NOMO-1 treated with DMSO at 0.1 percent for 48 hours (cell line): Measurements from ENCODE around the gene NUTF2.
"Not testable (repeated sequence)": the region's sequence is repeated elsewhere in the genome, so short reads cannot be mapped to it uniquely, and the experiment has no call there.

ENCODE experiments used
- DNase-seq: peaks from one replicate; lab custom pipeline; 2025; ENCODE audit not compliant: unreplicated experiment; lab: John Stamatoyannopoulos, UW

NUTF2 gene

DNA sequence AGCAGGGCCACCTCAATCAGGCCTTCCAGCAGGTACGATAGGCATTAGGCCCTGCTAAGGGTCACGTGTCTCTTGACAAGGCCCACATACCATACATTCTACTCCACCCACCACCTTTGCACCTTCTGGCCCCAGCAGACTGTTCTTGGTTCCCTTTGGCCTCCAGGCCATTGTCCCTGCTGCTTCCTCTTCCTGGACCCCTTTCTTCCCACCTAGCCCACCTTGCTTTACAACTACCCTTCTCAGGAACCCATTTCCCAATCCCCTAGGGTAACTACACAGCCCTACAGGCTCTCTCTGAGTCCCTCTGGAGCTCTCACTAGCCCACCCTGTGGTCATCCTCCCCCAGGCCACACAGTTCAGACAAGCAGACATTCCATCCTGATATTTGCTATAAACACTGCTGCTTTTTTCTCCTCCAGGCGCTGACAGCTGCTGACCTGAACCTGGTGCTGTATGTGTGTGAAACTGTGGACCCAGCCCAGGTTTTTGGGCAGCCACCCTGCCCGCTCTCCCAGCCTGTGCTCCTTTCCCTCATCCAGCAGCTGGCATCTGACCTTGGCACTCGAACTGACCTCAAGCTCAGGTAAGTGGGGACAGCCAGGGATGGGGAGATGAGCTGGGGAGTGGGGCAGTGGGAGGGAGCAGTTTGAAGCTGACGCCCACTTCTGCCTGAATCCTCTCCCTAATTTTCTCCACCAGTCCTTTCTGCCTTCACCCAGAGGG is 36.6 kb downstream of the NUTF2 start:
- DNase-seq, result no peak

DNA sequence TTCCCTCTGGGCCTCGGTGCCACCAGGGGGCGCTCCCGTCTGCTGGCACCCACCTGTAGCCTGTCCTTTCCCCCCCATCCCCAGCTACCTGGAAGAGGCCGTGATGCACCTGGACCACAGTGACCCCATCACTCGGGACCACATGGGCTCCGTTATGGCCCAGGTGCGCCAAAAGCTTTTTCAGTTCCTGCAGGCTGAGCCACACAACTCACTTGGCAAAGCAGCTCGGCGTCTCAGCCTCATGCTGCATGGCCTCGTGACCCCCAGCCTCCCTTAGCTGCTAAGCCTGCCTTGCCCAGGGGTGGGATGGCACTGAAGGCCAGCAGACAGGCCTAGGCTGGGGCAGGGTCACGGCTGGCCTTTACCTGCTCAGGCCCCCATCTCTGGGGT is 37.1 kb downstream of the NUTF2 start:
- DNase-seq, result peak; percentile 25

DNA sequence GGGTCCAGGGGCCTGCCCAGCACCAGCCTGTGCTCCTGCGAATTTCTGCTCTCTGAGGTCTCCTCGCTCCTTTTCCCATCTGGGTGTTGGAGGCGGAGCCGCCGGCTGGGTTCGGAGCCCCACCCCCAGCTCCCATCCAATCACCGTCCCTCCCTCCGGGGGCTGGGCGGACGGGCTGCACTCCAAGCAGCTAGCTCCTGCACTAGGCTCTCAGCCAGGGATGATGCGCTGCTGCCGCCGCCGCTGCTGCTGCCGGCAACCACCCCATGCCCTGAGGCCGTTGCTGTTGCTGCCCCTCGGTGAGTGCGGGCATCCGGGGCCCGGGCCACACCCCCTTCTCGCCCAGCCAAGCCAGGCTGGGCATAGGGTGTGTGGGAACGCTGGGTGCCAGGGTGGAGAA is 38.0 kb downstream of the NUTF2 start, which contains the start of gene NRN1L:
NRN1L (plus strand) TSS at position 202 of the 400 bp plus-strand sequence; CDS start at position 221, 19 bp downstream.
- no peak for DNase-seq

DNA sequence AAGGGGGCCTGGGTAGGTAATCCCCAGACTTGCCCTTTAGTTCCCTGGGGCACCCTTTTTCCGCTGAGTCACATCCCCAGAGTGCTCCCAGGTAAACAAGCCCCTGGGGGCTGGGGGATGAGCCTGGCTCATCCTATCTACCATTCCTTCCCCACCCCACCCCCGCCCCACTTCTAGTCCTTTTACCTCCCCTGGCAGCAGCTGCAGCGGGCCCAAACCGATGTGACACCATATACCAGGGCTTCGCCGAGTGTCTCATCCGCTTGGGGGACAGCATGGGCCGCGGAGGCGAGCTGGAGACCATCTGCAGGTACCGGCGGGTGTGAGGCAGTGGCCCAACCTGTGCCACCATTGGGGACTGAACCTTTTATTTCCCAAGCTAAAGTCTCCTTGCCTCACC is 38.8 kb downstream of the NUTF2 start:
- DNase-seq, result no peak

DNA sequence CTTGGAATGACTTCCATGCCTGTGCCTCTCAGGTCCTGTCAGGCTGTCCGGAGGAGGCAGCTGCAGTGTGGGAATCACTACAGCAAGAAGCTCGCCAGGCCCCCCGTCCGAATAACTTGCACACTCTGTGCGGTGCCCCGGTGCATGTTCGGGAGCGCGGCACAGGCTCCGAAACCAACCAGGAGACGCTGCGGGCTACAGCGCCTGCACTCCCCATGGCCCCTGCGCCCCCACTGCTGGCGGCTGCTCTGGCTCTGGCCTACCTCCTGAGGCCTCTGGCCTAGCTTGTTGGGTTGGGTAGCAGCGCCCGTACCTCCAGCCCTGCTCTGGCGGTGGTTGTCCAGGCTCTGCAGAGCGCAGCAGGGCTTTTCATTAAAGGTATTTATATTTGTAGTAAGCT is 39.2 kb downstream of the NUTF2 start:
- no peak for DNase-seq

DNA sequence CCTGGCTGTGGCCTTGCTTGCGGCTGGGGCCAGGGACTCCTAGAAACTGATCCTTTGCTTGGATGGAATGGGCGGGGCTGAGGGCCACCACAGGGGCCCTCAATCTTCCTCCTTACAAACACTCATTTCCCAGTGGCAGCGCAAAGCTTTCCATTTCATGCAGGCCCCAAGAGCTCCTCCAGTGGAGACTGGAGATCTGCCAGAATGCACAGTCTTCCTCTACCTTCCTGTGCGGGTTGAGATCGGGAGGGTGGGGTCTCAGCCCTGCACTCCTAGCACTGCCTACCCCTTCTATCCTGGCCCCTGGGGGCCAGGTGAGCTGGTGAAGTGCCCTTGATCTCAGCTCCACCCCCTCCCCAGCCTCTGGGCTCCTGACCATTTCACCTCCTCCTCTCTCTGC is 39.7 kb downstream of the NUTF2 start:
- no peak for DNase-seq

DNA sequence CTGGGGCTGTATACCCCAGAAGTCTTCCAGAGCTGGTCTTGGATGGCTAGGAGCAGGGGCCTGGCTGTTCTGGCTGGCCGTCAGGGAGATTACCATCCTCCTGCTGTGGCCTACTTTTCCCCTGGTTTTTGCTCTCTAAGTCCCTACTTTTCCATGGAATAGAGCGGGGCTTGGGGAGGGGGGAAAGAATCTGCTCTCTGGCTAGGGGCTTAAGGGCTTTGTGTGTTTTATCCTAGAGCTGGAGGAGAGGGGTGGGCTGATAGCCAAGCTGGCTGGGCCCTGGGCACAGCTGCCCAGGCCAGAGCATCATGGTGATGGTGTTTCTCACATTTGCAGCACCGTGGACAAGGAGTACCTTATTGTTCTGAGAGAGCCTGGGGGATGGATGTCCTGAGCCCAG is 41.6 kb downstream of the NUTF2 start:
- DNase-seq, result no peak

DNA sequence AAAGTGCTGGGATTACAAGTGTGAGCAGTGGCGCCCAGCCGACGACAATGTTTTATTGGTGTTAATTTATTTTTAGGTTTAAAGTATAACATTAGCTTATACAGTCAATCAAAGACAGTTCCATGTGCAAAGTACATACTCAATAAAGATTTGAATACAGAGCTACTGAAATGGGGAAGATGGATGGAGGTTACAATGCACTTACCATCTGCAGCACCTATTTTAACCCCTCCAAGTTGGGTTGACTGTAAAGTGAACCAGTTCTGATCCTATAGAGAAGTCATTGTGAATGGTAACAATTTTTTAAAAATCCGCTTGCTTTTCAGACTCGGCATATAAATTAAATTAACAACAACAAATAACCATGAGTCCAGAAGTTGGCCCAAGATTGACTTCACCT is 45.6 kb downstream of the NUTF2 start:
- no peak for DNase-seq

DNA sequence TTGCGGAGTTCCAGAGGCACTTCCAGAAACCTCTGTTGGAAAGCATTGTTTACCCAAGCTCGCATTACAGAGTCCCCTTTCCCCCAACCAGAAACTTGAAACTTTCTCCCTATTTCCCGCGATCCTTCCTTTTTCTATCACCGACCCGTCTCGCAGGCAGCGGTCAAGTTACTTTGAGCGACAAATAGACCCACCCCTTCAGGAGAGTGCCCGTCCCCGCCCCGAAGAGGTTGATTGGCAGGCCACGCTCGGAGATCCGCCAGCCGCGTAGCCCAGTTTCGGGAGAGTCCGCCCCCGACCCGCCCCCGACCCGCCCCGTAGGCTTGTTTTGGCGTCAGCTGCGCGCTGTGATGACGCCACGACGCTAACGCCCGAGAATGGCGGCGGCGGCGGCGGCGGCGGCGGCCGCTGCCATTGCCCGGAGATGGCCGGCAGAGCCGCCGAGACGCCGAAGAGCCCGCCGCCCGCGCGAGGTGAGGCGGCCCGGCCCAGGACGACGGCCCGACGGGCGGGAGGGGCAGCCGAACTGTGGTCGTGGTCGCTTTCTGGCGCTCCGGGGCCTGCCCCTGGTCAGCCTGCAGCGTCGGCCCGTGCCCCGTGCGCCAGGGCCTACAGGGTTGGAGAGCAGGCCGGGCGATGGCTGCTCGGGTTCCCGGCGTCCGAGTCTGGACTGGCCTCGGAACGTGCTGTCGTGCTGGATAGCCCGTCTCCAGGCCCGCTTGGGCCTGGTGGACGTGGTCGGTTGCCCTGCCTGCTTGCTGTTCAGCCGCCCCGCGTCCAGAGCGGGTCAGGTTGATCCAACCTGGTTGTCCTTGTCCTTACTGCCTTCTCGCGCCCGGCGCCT is 46.4 kb downstream of the NUTF2 start, which contains the start of gene PSKH1:
PSKH1 (plus strand) TSS at position 356 of the 844 bp plus-strand sequence. CDS start 15,496 bp downstream, outside the sequence.
- peak; percentile 96 for DNase-seq

DNA sequence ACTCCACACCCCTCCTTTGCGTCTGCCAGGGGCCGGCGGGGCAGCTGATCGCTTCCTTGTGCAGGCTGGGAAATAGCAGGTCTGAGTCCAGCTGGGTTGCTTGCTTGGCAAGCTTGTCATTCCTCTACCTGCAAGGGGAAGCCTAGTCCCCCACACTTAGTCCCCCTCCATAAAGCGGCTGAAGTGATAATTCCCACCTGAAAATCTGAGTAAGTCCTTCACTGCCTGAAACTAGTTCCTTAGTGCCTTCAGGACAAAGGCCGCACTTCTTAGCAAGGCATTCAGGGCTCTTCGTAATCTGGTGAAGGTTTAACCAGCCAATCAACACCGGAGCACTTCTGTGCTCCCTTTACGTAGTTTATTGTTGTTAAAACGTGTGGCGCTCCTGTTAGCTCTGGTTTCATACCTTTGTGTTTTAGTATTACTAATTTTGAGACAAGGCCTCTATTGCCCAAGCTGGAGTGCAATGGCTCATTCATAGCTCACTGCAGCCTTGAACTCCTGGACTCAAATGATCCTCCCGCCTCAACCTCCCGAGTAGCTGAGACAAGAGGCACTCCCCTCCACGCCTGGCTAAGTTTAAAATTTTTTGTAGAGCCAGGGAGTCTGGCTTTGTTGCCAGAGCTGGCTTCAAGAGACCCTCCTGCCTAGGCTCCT is 47.1 kb downstream of the NUTF2 start:
- no peak for DNase-seq

DNA sequence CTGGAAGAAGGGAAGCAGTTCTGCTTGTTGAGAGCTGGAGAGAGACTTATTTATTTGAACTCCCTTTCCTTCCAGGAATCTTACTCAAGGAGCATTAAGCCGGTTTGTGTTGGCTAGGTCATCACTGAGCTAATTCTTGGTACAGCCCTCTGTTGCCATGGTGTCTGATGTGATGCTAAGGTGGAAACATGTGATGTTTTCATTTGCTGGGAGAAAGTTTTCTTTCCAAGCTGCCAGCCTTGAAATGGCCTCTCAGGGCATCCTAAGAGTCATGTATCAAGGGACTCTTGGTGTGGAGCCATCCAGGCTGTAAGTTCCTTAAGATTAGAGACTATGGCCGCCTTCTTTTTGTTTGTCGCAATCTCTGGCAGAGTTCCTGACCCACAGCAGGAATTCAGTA is 50.5 kb downstream of the NUTF2 start:
- DNase-seq, result no peak

DNA sequence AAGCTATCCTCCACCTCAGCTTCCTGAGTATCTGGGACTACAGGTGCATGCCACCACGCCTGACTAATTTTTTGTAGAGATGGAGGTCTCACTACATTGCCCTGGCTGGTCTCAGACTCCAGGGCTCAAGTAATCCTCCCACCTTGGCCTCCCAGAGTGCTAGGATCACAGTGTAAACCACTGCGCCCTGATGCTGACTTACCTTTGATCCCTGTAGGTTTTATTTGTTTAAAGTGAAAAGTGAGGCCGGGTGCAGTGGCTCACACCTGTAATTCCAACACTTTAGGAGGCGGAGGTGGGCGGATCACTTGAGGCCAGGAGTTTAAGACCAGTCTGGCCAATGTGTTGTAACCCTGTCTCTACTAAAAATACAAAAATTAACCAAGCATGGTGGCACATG is 55.0 kb downstream of the NUTF2 start:
- no peak for DNase-seq

DNA sequence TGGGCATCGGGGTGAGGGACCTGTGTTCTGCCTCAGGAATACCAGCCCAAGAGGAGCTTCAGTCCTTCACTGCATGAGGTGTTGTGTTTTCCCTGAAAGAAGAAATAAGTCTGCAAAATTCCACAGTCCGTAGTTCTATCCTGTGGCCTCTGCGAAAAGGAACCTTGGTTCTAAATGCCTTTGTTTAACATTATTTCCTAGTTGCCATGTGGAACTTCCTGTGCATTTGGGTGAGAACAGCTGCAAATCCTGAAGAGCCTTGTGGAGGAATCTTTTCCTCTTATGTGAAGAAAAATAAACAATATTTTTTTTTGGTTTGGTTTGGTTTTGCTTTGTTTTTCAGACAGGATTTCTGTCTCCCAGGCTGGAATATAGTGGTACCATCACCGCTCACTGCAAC is 56.1 kb downstream of the NUTF2 start:
- DNase-seq, result no peak

DNA sequence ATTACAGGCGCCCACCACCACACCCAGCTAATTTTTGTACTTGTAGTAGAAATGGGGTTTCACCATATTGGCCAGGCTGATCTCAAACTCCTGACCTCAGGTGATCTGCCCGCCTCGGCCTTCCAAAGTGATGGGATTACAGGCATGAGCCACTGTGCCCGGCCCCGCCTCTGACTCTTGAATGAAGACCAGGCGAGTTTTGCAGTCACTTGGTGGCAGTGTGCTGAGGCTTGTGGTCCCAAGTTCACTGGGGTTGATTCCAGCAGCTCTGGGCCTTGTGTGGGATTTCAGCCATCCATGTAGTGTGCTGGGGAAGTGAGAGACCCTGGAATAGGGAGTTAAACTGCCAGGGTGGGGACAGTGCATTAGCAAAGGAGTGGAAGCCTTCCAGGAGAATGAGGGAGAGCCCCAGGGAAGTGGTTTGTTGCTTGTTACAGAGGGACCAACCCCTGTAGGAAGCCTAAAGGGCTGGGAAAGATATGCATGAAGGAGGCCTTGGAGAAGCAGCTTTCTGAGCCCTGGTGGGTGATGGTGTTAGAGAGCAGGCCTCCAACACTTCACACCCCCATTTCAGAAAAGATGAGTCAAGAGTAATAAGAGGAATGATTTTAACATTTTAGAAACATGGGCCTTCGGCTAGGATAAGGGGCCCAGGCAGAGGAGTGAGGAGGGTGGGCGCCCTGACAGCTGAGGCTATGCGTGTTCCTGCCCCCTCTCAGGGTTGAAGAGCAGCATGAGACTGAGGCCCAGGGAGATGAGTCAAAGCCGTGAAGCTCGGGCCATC is 60.9 kb downstream of the NUTF2 start:
- DNase-seq, result no peak

DNA sequence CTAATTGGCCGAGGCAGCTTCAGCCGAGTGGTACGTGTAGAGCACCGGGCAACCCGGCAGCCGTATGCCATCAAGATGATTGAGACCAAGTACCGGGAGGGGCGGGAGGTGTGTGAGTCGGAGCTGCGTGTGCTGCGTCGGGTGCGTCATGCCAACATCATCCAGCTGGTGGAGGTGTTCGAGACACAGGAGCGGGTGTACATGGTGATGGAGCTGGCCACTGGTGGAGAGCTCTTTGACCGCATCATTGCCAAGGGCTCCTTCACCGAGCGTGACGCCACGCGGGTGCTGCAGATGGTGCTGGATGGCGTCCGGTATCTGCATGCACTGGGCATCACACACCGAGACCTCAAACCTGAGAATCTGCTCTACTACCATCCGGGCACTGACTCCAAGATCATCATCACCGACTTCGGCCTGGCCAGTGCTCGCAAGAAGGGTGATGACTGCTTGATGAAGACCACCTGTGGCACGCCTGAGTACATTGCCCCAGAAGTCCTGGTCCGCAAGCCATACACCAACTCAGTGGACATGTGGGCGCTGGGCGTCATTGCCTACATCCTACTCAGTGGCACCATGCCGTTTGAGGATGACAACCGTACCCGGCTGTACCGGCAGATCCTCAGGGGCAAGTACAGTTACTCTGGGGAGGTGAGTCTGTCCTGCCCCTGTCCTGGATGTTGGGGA is 62.5 kb downstream of the NUTF2 start:
- no peak for DNase-seq

DNA sequence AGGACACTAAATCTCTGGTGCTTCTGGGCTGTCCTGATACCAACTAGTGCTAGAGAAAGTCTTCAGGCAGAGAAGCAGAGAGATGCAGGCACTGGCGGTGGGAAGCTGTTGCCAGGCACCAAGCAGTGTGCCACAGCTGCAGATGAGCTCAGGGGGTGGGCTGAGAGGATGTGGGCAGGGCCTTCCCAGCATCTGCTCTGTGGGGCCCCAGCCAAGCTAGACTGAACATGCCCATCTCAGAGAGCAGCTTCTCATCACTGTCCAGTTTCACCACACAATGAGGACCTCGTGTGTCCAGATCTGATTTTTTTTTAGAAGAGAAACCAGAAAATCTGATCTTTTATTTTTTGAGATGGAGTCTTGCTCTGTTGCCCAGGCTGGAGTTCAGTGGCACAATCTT is 63.4 kb downstream of the NUTF2 start:
- DNase-seq, result no peak

DNA sequence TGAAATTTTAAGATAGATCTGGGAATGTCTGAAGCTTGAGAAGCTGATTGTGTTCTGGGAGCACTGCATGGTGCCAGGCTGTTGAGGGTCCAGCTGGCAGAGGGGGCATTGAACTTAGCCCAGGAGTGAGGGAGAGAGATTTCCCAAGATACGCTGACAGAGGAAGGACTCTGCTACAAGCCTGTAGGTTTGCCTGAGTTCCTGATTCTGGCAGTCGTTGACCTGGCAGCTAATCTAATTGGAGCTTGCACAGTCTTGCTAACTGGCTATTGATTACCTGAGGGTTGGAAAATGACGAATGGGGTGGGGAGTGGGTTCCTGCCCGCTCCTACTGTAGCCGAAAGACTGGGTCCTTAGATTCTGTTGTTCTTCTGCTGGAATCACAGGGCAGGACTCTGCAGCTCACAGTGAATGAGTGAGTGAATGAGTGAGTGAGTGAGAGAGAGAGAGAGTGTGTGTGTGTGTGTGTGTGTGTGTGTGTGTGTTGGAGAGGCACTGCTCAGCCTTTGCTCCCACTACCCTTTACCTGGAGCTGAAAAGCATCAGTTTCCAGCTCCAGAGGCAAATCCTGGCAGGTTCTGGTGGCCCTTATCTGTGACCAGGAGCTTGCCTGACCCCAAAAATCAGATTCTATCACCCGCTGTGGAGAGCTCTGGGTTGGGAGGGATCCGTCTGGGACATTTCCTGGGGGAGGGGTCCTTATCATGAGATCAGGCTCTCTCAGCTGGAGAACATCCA is 68.2 kb downstream of the NUTF2 start:
- DNase-seq, result no peak

DNA sequence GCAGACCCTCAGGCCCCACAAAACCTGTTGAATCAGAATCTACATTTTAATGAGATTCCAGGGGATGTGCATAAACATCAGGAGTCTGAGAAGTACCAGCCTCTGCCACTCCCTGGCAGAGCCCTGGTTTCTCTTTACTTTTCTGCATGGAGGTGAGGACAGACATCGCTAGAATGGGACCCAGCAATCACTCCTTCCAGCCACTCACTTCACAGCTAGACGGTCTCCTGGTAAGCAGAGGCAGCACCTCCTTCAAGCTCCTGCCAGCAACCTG is 68.7 kb downstream of the NUTF2 start:
- DNase-seq, result not testable (repeated sequence)

DNA sequence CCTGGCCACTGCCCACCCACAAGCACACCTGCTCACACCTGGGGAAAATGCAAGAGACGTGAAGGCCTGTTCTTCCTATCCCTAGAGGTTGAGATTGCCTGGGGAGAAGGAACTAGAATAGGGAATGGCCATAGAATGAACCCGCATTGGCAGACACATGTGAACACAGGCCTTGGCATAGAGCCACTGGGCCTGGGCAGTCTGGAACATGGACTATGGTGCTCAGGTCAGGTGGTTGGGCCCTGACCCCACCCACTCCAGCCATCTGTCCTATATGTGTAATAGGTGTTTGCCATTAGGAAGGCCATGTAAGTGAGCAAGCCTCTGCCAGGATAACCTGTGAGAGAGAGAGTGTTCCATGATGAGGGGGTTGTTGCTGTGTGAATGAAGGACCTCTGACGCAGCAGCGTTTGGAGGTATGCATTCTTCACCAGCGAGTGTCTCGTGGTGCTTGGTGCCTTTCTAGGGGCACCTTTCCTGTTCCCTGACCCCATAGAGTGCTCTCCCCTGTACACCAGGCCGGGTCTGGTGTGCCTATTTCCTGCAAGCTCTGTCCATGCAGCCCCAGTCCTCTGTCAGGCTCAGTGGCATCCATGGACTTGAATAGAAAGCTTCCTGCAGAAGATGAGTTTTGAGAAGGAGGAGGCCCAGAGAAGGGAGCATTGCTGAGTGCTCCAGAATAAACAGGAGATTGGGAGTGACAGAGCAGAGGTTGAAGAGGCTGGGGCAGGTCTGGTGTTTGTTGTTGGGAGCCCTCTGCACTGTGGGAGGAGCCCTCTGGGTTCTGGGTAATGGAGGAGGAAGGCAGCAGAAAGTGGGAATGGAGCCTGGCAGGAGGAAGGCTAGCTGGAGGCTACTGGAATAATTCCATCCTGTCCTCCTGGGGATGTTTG is 69.3 kb downstream of the NUTF2 start:
- no peak for DNase-seq
